Stimulated activated CD8-positive, alpha-beta memory T cell treated with anti-CD3 and anti-CD28 coated beads, Interleukin-15, amount 100 ng/mL, for 48 hours (primary cell): ENCODE results near the gene LITAF.
"Not testable (repeated sequence)": the region's sequence is repeated elsewhere in the genome, so short reads cannot be mapped to it uniquely, and the experiment has no call there.

Experiments
- DNase-seq, 2 donors: peaks; one replicate each; pipeline ENCODE4 v3.0.0-alpha.2; 2020; ENCODE audit warnings: low read depth in 2 of 2

Gene LITAF

DNA sequence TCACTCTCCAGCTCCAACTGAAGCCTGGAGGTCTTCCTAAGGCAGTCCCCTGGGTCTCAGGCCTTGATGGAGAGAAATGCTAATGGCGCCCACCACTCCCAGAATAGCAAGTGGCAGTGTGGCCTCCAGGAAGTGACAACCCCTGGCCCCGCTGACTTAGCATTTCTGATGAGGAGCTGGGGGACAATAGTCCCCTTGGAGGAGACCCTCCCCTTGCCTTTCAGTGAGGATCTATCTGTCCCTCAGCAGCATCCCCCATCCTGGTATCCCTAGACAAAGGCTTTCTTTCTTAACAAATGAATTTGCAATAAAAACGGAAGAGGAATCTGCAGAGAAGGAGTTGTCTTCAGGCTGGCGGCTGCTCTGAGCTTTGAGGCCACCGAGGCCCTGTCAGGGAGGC lies 68.8 kb downstream of the LITAF start:
- DNase-seq: no peak

DNA sequence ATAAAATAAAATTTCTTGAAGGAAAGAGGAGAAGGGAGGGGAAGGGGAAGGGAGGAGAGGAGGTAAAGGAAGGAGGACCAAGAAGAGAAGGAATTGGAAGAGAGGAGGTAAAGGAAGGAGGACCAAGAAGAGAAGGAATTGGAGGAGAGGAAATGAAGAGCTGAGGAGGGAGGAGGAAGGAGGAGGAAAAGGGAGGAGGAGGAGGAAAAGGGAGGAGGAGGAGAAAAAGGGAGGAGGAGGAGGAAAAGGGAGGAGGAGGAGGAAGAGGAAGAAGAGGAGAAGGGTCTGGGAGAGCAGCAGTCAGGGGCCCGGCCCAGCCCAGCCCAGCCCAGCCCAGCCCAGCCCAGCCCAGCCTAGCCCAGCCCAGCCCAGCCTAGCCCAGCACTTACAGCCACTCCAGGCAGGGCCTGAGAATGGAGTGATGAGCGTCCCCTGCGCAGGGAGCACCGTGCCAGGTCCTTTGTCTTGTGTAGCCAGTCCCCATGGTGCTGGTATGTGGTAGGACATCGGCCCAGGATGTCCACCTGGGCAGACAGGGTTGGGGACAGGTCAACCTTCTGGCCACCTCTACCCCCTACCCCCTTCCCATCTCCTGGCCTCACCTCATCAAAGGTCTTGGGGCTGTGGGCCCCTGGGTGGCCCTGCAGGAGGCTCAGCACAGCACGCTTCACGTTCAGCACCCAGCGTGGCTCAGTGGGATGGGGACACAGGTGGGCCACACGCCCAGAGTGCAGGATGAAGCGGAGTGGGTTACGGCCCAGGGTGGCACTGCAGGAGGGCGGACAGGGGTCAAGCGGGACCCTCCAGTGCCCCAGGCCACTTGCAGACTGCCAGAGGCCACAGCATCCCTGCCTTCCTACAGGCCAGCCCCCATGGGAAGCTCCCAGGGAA lies 70.9 kb downstream of the LITAF start:
- DNase-seq: no peak

DNA sequence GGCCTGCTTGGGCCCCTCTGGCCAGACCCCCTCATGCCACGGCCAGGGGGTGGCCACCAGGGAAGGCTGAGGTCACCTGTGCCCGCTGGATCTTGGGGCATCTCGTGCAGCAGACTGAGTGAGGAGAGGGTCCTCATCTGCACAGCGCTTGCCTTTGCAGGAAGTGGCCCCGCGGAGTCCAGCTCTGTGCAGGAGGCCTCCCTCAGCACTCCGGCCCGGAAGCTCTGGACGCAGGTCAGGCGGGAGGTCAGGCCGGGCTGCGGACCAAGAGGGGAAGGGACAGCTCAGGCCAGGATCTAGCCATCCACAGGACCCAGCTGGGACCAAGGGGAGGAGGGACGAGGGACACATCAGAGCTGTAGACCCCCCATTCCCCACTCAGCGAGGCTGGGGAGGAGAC lies 72.4 kb downstream of the LITAF start:
- DNase-seq: no peak

DNA sequence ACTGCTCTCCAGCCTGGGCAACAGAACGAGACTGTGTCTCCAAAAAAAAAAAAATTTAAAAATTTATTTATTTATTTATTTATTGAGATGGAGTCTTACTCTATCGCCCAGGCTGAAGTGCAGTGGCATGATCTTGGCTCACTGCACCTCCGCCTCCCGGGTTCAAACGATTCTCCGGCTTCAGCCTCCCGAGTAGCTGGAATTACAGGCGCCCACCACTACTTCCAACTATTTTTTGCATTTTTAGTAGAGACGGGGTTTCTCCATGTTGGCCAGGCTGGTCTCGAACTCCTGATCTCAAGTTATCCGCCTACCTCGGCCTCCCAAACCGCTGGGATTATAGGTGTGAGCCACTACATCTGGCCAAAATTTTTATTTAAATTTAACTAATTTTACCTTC lies 73.4 kb downstream of the LITAF start:
- DNase-seq: not testable (repeated sequence)

DNA sequence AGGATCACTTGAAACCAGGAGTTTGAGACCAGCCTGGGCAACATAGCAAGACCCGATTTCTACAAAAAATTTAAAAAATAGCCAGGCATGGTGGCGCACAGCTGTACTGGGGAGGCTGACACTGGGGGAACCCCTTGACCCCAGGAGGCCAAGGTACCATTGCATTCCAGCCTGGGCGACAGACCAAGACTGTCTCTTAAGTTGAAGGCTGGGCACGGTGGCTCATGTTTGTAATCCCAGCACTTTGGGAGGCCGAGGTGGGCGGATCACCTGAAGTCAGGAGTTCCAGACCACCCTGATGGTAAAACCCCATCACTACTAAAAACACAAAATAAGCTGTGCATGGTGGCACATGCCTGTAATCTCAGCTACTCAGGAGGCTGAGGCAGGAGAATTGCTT lies 74.9 kb downstream of the LITAF start:
- DNase-seq: no peak

DNA sequence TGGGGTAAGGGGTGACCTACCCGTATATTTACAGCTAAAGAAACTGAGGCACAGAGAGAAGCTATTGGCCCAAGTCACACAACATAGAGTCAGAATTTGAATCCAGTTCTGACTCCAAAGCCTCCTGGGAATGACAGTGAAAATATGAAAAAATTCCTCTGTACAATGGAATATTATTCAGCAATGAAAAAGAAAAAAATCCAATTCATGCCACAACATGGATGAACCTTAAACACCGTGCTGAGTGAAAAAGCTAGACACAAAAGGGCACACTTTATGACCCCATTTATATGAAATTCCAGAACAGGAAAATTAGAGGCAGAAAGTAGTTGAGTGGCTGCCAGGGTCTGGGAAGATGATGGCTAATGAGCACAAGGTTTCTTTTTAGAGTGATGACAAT lies 75.4 kb downstream of the LITAF start:
- DNase-seq: no peak

DNA sequence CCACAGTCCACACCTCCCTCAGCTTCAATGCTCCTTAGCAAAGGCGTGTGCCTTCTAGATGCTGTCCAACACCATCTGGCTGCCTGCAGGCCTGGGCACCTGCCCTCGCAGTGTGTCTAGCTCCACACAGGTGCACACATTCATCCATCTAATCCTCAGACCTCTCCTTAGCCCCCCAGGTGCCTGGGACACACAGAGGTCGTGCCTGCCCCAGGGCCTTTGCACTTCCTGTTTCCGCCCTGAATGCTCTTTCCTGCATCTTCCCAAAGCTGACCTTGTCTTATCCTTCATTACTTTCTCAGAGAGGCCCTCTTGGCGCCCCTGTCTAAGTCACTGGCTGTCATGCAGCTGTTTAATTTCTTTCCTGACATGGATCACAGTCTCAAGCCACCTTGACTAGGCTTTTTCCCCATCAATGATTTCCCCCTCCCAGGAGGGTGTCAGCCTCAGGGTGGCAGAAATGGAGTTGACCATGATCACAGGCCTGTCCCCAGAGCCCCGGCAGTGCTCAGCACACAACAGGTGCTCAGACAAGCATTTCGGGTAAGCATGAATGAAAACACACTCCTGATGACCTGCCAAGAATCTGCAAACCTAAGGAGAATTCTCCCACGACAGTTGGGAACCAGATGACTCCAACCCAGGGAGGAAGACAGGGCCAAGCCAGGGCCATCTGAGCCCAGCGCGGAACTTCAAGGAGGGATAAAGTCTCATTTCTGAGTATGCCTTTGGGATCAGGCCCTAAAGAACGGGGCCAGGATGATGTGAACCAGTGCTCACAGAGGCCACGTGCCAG lies 76.3 kb downstream of the LITAF start:
- DNase-seq: no peak

DNA sequence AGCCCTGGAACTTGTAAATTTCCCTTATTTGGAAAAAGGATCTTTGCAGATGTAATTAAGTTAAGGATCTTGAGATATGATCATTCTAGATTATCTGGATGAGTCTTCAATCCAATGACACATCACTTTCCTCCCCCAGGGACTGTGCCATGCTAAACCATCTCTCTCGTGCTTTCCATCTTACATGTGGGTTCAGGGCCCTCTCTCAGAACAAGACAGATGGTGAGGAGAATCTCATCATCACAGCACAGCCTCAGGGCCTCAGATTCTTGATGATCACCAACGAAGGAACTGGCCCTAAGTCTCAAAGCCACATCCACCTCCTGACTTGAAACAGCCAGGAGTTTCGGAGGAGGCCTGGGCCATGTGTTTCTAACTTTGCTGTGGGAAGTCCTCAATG lies 78.7 kb downstream of the LITAF start:
- DNase-seq: no peak

DNA sequence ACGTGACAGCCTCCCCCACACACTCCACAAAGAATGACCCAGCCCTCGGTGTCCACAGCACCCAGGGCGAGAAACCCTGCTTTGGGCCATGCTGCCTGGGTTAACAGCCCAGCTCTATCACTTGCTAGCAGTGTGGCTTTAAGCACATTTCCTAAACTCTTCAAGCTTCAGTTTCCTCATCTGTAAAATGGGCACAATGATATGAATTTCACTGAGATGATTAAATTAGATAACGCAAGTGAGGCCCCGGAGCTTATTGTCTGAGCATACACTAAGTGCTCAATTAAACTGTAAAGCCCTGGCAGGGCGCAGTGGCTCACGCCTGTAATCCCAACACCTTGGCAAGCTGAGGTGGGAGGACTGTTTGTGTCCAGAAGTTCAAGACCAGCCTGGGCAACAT lies 79.4 kb downstream of the LITAF start:
- no peak for DNase-seq

DNA sequence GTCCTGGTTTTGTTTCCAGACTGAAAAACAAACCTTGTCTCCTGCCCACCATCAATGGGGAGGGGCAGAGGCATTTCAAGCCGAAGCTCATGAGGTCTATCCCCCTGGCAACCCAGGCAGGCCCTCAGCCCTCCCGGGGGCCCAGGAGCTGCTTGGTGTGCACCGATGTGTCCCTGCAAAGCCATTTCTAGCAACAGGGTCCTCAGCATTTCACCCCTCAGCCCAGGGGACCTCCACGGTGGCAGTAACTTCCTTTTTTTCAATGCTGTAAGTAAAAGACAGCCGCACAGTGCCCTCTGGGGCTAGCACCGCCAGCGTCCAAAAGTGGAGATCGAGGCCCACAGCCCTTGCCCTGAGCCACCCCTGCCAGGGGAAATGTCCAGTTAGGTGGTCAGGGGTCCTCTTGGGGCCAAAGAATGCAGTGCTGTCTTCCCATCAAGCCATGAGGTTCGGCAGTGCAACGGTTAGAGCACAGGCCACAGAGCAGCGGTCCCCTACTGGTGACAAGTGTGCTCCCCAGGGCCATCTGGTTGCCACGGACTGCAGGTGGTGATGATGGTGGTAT lies 79.9 kb downstream of the LITAF start:
- DNase-seq: no peak

DNA sequence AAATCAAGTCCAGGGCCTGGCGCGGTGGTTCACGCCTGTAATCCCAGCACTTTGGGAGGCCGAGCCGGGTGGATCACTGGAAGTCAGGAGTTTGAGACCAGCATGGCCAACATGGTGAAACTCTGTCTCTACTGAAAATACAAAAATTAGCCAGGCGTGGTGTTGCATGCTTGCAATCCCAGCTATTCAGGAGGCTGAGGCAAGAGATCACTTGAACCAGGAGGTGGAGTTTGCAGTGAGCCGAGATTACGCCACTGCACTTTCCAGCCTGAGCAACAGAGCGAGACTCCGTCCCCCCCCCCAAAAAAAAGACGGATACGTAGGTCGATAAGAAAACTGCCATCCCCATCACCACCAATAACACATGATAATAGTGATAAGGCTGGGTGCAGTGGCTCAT lies 82.5 kb downstream of the LITAF start:
- DNase-seq: not testable (repeated sequence)

DNA sequence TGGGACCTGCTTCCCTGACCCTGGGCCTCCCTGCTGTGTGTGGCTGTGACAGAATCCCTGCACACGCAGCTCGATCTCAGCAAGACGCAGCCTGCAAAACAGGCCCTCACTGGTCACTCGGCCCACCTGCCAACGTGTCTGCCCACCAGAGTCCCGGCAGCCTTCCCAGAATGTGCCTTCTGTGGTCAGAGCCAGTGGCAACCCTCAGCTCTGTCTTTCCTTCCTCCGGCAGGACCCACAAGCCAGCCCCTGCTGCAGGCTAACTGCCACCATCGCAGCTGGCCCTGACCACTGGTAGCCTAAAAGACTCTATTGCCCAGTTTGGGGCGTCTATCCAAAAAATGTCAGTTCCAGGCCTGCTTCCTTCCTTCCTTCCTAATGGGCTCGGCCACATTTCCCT lies 83.2 kb downstream of the LITAF start:
- DNase-seq: no peak

DNA sequence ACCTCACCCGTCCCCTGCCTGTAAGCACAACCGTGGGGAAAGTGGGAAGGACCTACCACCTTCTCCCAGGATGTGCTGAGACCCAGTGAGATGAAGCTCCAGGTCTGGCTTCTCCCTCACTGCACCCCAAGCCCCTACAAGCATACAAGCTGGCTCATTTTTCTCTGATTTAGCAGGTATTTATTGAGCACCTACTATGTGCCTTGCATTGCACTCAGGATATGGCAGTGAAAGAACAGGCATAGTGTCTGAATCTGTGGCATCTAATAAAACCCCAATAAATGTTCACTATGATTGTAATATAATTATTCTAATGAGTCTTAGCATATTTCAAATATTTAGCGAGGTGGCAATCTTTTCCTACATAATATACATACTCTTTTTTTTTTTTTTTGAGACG lies 84.5 kb downstream of the LITAF start:
- DNase-seq: no peak

DNA sequence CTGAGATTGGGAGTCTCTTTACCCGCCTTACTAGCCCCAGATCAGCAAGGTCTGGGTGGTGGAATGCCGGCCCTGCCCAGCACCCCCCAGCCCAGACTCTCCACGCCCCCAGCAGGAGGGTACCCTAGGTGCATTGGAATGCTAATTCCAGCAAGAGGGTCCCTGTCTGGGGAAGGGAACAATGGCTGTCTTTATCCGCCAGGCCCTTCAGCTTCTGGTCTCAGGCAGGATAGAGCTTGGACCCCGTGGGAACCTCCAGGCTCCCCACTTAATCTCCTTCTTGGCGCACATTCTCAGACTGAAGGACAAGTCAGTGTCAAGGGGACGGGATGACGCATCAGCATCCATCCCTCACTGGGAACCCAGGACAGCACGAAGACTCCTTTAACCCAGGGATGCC lies 85.1 kb downstream of the LITAF start:
- no peak for DNase-seq

DNA sequence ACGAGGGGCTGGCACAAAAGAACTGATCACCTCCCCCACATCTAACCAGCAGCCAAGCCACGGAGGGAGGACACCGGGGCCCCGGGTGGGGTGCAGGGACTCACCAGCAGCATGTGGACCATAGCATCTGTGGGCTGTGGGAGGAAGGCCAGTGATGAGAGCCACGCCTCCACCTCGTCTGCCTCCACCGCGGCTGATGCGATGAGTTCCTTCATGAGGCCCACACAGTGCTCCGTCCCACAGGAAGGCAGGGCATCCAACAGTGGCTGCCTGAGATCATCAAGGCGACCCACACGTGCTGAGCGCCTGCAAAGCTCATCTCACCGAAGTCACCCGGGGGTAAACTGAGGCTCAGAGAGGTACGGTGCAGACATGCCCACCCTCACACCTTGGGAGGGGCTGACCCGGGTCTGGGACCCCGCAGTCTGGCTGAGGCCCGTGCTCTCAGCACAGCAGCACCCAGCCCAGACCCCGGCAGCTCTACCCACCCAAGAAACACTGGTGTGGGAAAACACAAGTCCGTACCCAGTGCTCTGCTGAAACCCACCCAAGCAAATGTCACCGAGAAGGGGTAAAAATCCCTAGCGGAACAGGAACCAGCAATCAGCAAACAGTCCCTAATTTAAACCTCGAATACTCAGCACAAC lies 85.9 kb downstream of the LITAF start:
- no peak for DNase-seq

DNA sequence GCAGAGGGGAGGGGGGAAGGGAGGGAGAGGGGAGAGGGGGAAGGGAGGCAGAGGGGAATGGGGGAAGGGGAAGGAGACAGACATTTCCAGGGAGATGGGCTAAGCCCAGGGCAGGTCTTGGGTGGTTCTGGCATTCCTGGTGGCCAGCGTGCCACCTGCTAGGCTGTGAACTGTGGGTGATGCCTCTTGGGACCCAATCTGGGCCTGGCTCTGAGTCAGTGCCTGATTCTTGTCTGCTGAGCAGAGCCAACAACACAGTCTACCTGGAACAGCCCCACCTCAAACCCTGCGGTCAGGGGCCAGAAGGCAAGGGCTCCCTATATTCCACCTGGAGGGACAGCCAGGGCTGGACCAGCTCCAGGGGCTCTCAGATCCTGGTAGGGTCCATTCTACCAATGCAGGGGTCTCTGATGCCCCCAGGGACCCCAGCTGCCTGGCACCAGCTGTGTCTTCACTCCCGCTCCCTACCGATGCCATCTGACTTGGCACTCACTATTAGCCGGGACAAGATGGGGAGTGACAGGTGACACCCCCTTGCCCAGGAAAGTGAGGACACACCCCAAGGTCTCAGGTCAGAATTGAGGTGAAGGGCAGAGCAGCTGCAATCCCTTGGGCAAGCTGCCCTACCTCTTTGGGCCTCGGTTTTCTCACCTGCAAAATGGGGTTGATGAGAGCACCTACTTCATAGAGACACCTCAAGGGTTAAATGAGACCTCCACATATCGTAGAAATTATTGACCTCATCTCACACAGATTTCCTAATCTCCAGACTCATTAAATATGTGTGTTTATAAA lies 87.2 kb downstream of the LITAF start:
- no peak for DNase-seq

DNA sequence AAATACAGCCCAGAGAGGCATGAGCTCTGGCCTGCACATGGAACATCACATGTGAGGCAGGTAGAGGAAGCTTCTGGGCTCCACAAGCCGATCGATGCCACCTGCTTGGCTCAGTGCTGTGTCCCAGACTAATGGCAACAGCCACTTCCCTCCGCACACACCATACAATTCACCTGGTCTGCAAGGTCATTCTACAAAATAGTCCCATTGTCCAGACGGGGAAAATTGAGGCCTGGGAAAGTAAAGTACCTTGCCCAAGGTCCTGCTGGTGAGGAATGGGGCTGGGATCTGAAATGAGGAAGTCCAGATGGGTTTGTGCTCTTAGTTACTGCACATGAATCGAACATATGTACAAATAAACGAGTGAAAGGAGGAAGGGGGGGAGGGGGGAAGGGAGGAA lies 88.0 kb downstream of the LITAF start:
- DNase-seq: no peak

DNA sequence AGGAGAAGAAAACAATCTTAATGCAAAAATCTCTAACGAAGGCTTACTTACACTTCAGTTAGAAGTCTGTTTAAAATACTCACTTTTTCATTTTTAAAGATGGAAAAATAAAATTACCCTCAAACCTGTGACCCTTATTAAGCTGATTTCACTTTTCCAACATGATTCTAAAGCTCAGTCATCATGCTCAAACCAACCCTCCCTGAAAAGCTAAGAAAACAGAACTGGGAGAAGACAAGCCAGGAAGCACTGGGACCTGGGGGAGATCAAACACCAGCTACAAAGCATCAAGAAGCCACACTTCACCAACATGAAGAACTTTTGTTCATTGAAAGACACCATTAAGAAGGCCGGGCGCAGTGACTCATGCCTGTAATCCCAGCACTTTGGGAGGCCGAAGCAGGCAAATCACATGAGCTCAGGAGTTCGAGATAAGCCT lies 88.8 kb downstream of the LITAF start:
- no peak for DNase-seq
